ENCODE measurements around the gene PLB1. TPM values are rescaled to one million over a fixed set of nuclear protein-coding genes. Genes with fewer than 3 reads are reported as not detected.

The PLB1 gene
- total and polyA plus RNA-seq, 2 experiments from 2014 or later, result 0.06 to 0.21 TPM

DNA sequence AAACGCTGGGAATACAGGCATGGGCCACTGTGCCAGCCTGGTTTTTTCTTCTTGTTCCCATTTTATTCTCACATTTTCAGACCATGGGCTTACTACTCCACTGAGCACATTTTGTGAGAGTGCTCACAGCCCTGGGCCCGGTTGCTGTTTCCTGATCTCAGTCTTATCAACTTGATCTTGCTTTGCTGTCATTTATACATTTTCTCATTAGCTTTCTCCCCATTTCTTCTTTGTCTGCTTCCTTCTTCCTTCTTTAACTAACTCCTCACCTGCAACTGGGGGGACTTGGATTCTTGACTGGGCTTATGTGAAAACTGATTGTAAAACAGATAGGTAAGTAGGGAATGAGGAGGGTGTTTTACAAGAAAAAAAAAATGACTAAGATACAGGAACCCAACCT is 117.3 kb downstream of the PLB1 start:
- ATAC-seq (no peak), DNase-seq (ENCODE audit: low spot score) (no peak)
- no peaks in the 10 kb centered on the region for H3K27me3 ChIP-seq (ENCODE audit: insufficient read depth)
- no peak overlapping the region for H2AFZ ChIP-seq
- no peak overlapping the region for H3K27ac ChIP-seq (ENCODE audit: low read depth)
- no peak overlapping the region for H3K4me3 Mint-ChIP-seq
- no peaks in the 10 kb centered on the region for H4K20me1 ChIP-seq (replicated peaks; ENCODE audit: insufficient read depth)
- no peak overlapping the region for H3K4me2 ChIP-seq
- peaks cover 6% of the 10 kb centered on the region for H3K4me1 Mint-ChIP-seq
- H3K36me3 Mint-ChIP-seq (ENCODE audit: low read depth), result no peaks in the 10 kb centered on the region
- H3K9me2 ChIP-seq (ENCODE audit: insufficient read depth), result no peaks in the 10 kb centered on the region
- no peak for TF ChIP-seq ZNF114 (CRISPR knock-in tag; IDR thresholded peaks at IDR 0.05)
- TF ChIP-seq EZH2phosphoT487 (IDR thresholded peaks at IDR 0.05; ENCODE audit: unreplicated experiment), result no peak
- no peak for TF ChIP-seq ZNF331 (CRISPR knock-in tag; IDR thresholded peaks at IDR 0.05; ENCODE audit: low read depth)
- TF ChIP-seq NANOG (IDR thresholded peaks at IDR 0.05; ENCODE audit: borderline replicate concordance), result no peak
- TF ChIP-seq, protein P1, sequence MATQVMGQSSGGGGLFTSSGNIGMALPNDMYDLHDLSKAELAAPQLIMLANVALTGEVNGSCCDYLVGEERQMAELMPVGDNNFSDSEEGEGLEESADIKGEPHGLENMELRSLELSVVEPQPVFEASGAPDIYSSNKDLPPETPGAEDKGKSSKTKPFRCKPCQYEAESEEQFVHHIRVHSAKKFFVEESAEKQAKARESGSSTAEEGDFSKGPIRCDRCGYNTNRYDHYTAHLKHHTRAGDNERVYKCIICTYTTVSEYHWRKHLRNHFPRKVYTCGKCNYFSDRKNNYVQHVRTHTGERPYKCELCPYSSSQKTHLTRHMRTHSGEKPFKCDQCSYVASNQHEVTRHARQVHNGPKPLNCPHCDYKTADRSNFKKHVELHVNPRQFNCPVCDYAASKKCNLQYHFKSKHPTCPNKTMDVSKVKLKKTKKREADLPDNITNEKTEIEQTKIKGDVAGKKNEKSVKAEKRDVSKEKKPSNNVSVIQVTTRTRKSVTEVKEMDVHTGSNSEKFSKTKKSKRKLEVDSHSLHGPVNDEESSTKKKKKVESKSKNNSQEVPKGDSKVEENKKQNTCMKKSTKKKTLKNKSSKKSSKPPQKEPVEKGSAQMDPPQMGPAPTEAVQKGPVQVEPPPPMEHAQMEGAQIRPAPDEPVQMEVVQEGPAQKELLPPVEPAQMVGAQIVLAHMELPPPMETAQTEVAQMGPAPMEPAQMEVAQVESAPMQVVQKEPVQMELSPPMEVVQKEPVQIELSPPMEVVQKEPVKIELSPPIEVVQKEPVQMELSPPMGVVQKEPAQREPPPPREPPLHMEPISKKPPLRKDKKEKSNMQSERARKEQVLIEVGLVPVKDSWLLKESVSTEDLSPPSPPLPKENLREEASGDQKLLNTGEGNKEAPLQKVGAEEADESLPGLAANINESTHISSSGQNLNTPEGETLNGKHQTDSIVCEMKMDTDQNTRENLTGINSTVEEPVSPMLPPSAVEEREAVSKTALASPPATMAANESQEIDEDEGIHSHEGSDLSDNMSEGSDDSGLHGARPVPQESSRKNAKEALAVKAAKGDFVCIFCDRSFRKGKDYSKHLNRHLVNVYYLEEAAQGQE (IDR thresholded peaks at IDR 0.05; ENCODE audit: unreplicated experiment), result no peak
- no peak for TF ChIP-seq ZNF462 (CRISPR knock-in tag; IDR thresholded peaks at IDR 0.05)
- TF ChIP-seq, protein P2, sequence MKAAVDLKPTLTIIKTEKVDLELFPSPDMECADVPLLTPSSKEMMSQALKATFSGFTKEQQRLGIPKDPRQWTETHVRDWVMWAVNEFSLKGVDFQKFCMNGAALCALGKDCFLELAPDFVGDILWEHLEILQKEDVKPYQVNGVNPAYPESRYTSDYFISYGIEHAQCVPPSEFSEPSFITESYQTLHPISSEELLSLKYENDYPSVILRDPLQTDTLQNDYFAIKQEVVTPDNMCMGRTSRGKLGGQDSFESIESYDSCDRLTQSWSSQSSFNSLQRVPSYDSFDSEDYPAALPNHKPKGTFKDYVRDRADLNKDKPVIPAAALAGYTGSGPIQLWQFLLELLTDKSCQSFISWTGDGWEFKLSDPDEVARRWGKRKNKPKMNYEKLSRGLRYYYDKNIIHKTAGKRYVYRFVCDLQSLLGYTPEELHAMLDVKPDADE (IDR thresholded peaks at IDR 0.05), result no peak
- no peak for TF ChIP-seq STAT1 (IDR thresholded peaks at IDR 0.05; ENCODE audit: unreplicated experiment)
- no peak for TF ChIP-seq POLR2AphosphoS5 (IDR thresholded peaks at IDR 0.05; ENCODE audit: low read depth)
- no peak for TF ChIP-seq JUNB (IDR thresholded peaks at IDR 0.05; ENCODE audit: unreplicated experiment)
- TF ChIP-seq CREB1 (CRISPR knock-in tag; IDR thresholded peaks at IDR 0.05; ENCODE audit: low read depth), result no peak
- TF ChIP-seq, protein P3, sequence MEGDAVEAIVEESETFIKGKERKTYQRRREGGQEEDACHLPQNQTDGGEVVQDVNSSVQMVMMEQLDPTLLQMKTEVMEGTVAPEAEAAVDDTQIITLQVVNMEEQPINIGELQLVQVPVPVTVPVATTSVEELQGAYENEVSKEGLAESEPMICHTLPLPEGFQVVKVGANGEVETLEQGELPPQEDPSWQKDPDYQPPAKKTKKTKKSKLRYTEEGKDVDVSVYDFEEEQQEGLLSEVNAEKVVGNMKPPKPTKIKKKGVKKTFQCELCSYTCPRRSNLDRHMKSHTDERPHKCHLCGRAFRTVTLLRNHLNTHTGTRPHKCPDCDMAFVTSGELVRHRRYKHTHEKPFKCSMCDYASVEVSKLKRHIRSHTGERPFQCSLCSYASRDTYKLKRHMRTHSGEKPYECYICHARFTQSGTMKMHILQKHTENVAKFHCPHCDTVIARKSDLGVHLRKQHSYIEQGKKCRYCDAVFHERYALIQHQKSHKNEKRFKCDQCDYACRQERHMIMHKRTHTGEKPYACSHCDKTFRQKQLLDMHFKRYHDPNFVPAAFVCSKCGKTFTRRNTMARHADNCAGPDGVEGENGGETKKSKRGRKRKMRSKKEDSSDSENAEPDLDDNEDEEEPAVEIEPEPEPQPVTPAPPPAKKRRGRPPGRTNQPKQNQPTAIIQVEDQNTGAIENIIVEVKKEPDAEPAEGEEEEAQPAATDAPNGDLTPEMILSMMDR (conservative IDR thresholded peaks at IDR 0.05; ENCODE audit: low read depth in 2 of 2), result no peak
- H3K79me2 ChIP-seq (replicated peaks; ENCODE audit: insufficient read depth), result no peaks in the 10 kb centered on the region
- H3K27me3 Mint-ChIP-seq (ENCODE audit: insufficient read depth, low read depth, poor library complexity), result peaks cover 3% of the 10 kb centered on the region
- no peaks in the 10 kb centered on the region for H3K36me3 ChIP-seq (ENCODE audit: insufficient read depth)
- no peaks in the 10 kb centered on the region for H3K4me1 ChIP-seq (ENCODE audit: insufficient read depth)
- H3K27ac Mint-ChIP-seq, result no peak overlapping the region
- no peak overlapping the region for H3K4me3 ChIP-seq
- no peaks in the 10 kb centered on the region; the same call in 2 of the 3 replicates for H3K9me3 Mint-ChIP-seq
- H3F3A ChIP-seq (replicated peaks; ENCODE audit: low read depth), result no peaks in the 10 kb centered on the region
